Caco-2 (cell line): Measurements from ENCODE around the gene PROKR1. TPM values are rescaled to one million over a fixed set of nuclear protein-coding genes. Genes with fewer than 3 reads are reported as not detected.
A peak's percentile ranks its signal among the peaks of the same experiment; 100 is the strongest.

Experiments
- Bru-seq: library from RNA; stranded (reverse); fragments of 400-500 nt; gene quantifications from one replicate; lab custom pipeline; 2021; lab: Mats Ljungman, UMichigan
- BruChase-seq, 2 experiments: library from RNA; stranded (reverse); fragments of 400-500 nt; gene quantifications; one replicate each; lab custom pipeline; 2021; lab: Mats Ljungman, UMichigan
- BruUV-seq: library from RNA; stranded (reverse); fragments of 400-500 nt; replicated peaks from 2 replicates; lab custom pipeline; 2021; lab: Mats Ljungman, UMichigan
- CTCF ChIA-PET: fragments of 300-600 bp; sonication (Branson Sonifier 250); formaldehyde crosslinking; loops from one replicate; lab custom pipeline; 2022; ENCODE audit warnings: antibody characterized with exemption; lab: Charles Lee
- POLR2A ChIA-PET: fragments of 300-600 bp; sonication (Branson Sonifier 250); formaldehyde crosslinking; loops from one replicate; lab custom pipeline; 2022; ENCODE audit warnings: antibody characterized with exemption; lab: Charles Lee
- DNase-seq, 2 experiments: peaks; one replicate each; pipeline versions ENCODE4 v3.0.0 to v3.0.0-alpha.2; 2020 to 2022
- H3K27me3 ChIP-seq: replicated peaks from 2 replicates; pipeline ENCODE4 v1.6.0; 2011; ENCODE audit warnings: low read length; ENCODE audit not compliant: control insufficient read depth, insufficient read depth
- H3K36me3 ChIP-seq: 2 replicates; pipeline ENCODE4 v1.5.1; 2011; ENCODE audit warnings: low read length; ENCODE audit not compliant: control insufficient read depth, insufficient read depth
- H3K4me1 ChIP-seq: fragments of 250-450 bp; sonication (Bioruptor Pico); 2 replicates; pipeline ENCODE4 v1.5.1; 2020; ENCODE audit warnings: mild to moderate bottlenecking
- H3K4me3 ChIP-seq: 2 replicates; pipeline ENCODE4 v1.5.1; 2011; ENCODE audit warnings: low read depth, mild to moderate bottlenecking, control low read depth, low read length
- H3K9me3 ChIP-seq: fragments of 250-450 bp; sonication (Bioruptor Pico); 2 replicates; pipeline ENCODE4 v1.5.1; 2020; ENCODE audit warnings: mild to moderate bottlenecking, moderate library complexity
- H3K27ac Mint-ChIP-seq: one replicate; pipeline ENCODE4 v1.8.0; 2022; ENCODE audit warnings: mixed read lengths; ENCODE audit not compliant: unreplicated experiment
- H3K27me3 Mint-ChIP-seq: one replicate; pipeline ENCODE4 v1.8.0; 2022; ENCODE audit warnings: mixed read lengths; ENCODE audit not compliant: insufficient read depth, unreplicated experiment
- H3K36me3 Mint-ChIP-seq: one replicate; pipeline ENCODE4 v1.8.0; 2022; ENCODE audit warnings: mild to moderate bottlenecking, mixed read lengths; ENCODE audit not compliant: insufficient read depth, unreplicated experiment
- H3K4me1 Mint-ChIP-seq: one replicate; pipeline ENCODE4 v1.8.0; 2022; ENCODE audit warnings: low read depth, mixed read lengths; ENCODE audit not compliant: unreplicated experiment
- H3K4me3 Mint-ChIP-seq: one replicate; pipeline ENCODE4 v1.8.0; 2022; ENCODE audit warnings: mild to moderate bottlenecking, moderate library complexity, mixed read lengths; ENCODE audit not compliant: unreplicated experiment
- H3K9me3 Mint-ChIP-seq: one replicate; pipeline ENCODE4 v1.8.0; 2022; ENCODE audit warnings: mixed read lengths; ENCODE audit not compliant: unreplicated experiment
- CTCF ChIP-seq, 2 experiments: fragments of 200-600 bp in 1 of 2; IDR thresholded peaks; 1 replicate in 1 of 2; 2 replicates in 1 of 2; pipeline versions ENCODE4 v1.5.1 to v1.8.0; 2011 to 2022; ENCODE audit warnings: antibody characterized with exemption in 1 of 2, control low read depth in 1 of 2, inconsistent platforms in 1 of 2, low read depth in 1 of 2, low read length in 1 of 2, mild to moderate bottlenecking in 1 of 2, moderate library complexity in 1 of 2; ENCODE audit not compliant: insufficient read depth in 1 of 2, severe bottlenecking in 1 of 2, unreplicated experiment in 1 of 2
- intact Hi-C: fragments of 100-400 bp; cut with micrococcal nuclease; formaldehyde crosslinking; loops from one replicate; pipeline ENCODE4 v1.10.0; 2022; ENCODE audit not compliant: unreplicated experiment
- long read RNA-seq: library from polyadenylated mRNA; stranded (forward); transcript quantifications from one replicate; pipeline ENCODE4 v2.0.0, GENCODE V29; 2022
- total RNA-seq: library from RNA; stranded (reverse); gene quantifications from 2 replicates; pipeline ENCODE4 v1.2.3, GENCODE V29; 2022

Gene PROKR1
- total RNA-seq = 0.09 TPM in 1 of 2 replicates, not detected in the other
- not detected for Bru-seq, nascent RNA
- percentile 38 among the genes with signal in this experiment for BruChase-seq, experiment 1, labeled RNA remaining after a 2-hour chase
- BruChase-seq, experiment 2, labeled RNA remaining after a 6-hour chase = percentile 22 among the genes with signal in this experiment
- long read RNA-seq = 0 reads

- H3K27ac Mint-ChIP-seq = no peak within 1 kb of the TSS
- intact Hi-C loops = no loop called here
- H3K4me1 Mint-ChIP-seq = no peaks in the 10 kb centered on the region
- H3K9me3 Mint-ChIP-seq = no peaks in the 10 kb centered on the region
- Histone ChIP-seq H3K4me3 (peak within 1 kb of the TSS; percentile 43), H3K27me3 (peaks cover 5% of the 10 kb centered on the region), H3K36me3 (no peaks in the 10 kb centered on the region), H3K4me1 (no peaks in the 10 kb centered on the region), H3K9me3 (no peaks in the 10 kb centered on the region)
- H3K27me3 Mint-ChIP-seq = peaks cover 34% of the 10 kb centered on the region
- TF ChIP-seq CTCF (IDR thresholded peaks at IDR 0.05; ENCODE audit: insufficient read depth in 1 of 2, low read depth in 1 of 2, low read length in 1 of 2, severe bottlenecking in 1 of 2, unreplicated experiment in 1 of 2) = peak in 1 of 2 experiments; percentile 19
- DNase-seq = peak; percentile 44 to 72
- ChIA-PET CTCF (interaction anchor here (1.2 to 1.7 kb wide), 3 partner anchors 48 to 180 kb away, joined by 3 to 6 read pairs (median 5); no protein-coding TSS in a partner anchor), POLR2A (no interaction called here)
- peak within 1 kb of the TSS; percentile 64 for H3K4me3 Mint-ChIP-seq
- no peaks in the 10 kb centered on the region for H3K36me3 Mint-ChIP-seq
- no TSS peak for BruUV-seq
These were observed at the start of gene PROKR1 for GRCh38 chr2:68643011-68643873. PROKR1 (plus strand) TSS chr2:68643579; CDS start chr2:68645822, 2,243 bp downstream.

DNA sequence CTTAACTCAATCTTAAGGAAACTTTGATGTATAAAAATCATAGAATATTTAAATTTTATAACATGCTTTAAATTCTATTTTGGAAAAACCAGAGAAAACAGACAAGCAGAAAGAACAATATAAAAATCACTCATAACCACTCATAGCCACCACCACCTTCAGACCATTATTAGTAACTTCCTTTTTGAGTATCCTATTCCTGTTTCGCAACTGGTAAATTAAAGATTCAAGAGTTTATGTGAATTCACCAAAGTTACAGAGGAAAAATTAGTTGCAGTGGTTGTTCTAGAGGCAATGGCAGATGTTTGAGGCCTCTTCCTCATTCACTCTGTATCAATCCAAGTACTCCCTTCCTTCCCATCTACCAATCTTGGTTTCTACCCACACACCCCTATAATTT, 49.3 kb upstream of the PROKR1 start:
- intact Hi-C loops = no loop called here
- H3K9me3 ChIP-seq = no peaks in the 10 kb centered on the region
- H3K27me3 Mint-ChIP-seq = no peaks in the 10 kb centered on the region
- no TSS peak for BruUV-seq
- H3K4me1 ChIP-seq = peaks cover 9% of the 10 kb centered on the region
- no peaks in the 10 kb centered on the region for H3K36me3 Mint-ChIP-seq
- ChIA-PET CTCF (interaction anchor here (0.9 to 2.0 kb wide), 2 partner anchors 106 to 130 kb away, joined by 3 to 18 read pairs; no protein-coding TSS in a partner anchor), POLR2A (no interaction called here)
- no peaks in the 10 kb centered on the region for H3K27me3 ChIP-seq
- H3K4me1 Mint-ChIP-seq = peaks cover 7% of the 10 kb centered on the region
- no peak overlapping the region for H3K27ac Mint-ChIP-seq
- no peaks in the 10 kb centered on the region for H3K9me3 Mint-ChIP-seq
- no peaks in the 10 kb centered on the region for H3K36me3 ChIP-seq
- no peak overlapping the region for H3K4me3 ChIP-seq
- no peak overlapping the region for H3K4me3 Mint-ChIP-seq
- no peak for DNase-seq
- no peak for TF ChIP-seq CTCF (IDR thresholded peaks at IDR 0.05; ENCODE audit: insufficient read depth in 1 of 2, low read depth in 1 of 2, low read length in 1 of 2, severe bottlenecking in 1 of 2, unreplicated experiment in 1 of 2)
